Chondrocyte (in vitro differentiated cells): Measurements from ENCODE around the gene NUP210L. TPM values are rescaled to one million over a fixed set of nuclear protein-coding genes. Genes with fewer than 3 reads are reported as not detected.

Experiments
- DNase-seq: peaks from one replicate; pipeline ENCODE4 v3.0.0; 2021; ENCODE audit warnings: mixed read lengths, low spot score
- H3K27ac Mint-ChIP-seq: one replicate; pipeline ENCODE4 v1.8.0; 2021; ENCODE audit warnings: mild to moderate bottlenecking, moderate library complexity, mixed read lengths; ENCODE audit not compliant: unreplicated experiment
- H3K27me3 Mint-ChIP-seq: 2 replicates; pipeline ENCODE4 v1.8.0; 2021; ENCODE audit warnings: low read depth, mixed read lengths
- H3K36me3 Mint-ChIP-seq: 2 replicates; pipeline ENCODE4 v1.8.0; 2021; ENCODE audit warnings: low read depth, mixed read lengths
- H3K4me1 Mint-ChIP-seq: 2 replicates; pipeline ENCODE4 v1.8.0; 2021; ENCODE audit warnings: low read depth, mild to moderate bottlenecking, mixed read lengths
- H3K4me3 Mint-ChIP-seq: one replicate; pipeline ENCODE4 v1.8.0; 2021; ENCODE audit warnings: mild to moderate bottlenecking, moderate library complexity, mixed read lengths; ENCODE audit not compliant: unreplicated experiment
- H3K9me3 Mint-ChIP-seq: 2 replicates; pipeline ENCODE4 v1.8.0; 2021; ENCODE audit warnings: low read depth, mixed read lengths
- CTCF ChIP-seq: fragments of 200-600 bp; sonication (generic); IDR thresholded peaks from 2 replicates; pipeline ENCODE4 v1.5.0; 2021; ENCODE audit warnings: antibody characterized with exemption, mild to moderate bottlenecking, moderate library complexity
- total RNA-seq: library from RNA; stranded (reverse); gene quantifications from 3 replicates; pipeline ENCODE4 v1.2.1, GENCODE V29; 2021

Gene NUP210L
- total RNA-seq, 1 donor from 2014 or later: not detected

GRCh38 chr1:154182344-154183045 lies 27.6 kb upstream of the NUP210L start:
- peak; percentile 10 for TF ChIP-seq CTCF
- Mint-ChIP-seq H3K4me3 (peak overlapping the region; percentile 100), H3K4me1 (peaks cover 51% of the 10 kb centered on the region), H3K36me3 (peaks cover 2% of the 10 kb centered on the region), H3K27me3 (no peaks in the 10 kb centered on the region), H3K27ac (peak overlapping the region; percentile 98), H3K9me3 (no peaks in the 10 kb centered on the region)
- no peak for DNase-seq

GRCh38 chr1:154181944-154182343 lies 27.1 kb upstream of the NUP210L start:
- DNase-seq: no peak
- peaks cover 2% of the 10 kb centered on the region for H3K36me3 Mint-ChIP-seq
- peak overlapping the region; percentile 98 for H3K27ac Mint-ChIP-seq
- H3K9me3 Mint-ChIP-seq: no peaks in the 10 kb centered on the region
- no peaks in the 10 kb centered on the region for H3K27me3 Mint-ChIP-seq
- no peak for TF ChIP-seq CTCF
- peak overlapping the region; percentile 100 for H3K4me3 Mint-ChIP-seq
- peaks cover 57% of the 10 kb centered on the region for H3K4me1 Mint-ChIP-seq

- no peak for TF ChIP-seq CTCF
- H3K9me3 Mint-ChIP-seq: no peaks in the 10 kb centered on the region
- no peak for DNase-seq
- no peaks in the 10 kb centered on the region for H3K27me3 Mint-ChIP-seq
- H3K4me1 Mint-ChIP-seq: peaks cover 73% of the 10 kb centered on the region
- H3K4me3 Mint-ChIP-seq: peak overlapping the region; percentile 45
- H3K36me3 Mint-ChIP-seq: peaks cover 5% of the 10 kb centered on the region
- peak overlapping the region; percentile 98 for H3K27ac Mint-ChIP-seq
Measured at GRCh38 chr1:154179946-154180687, 25.2 kb upstream of the NUP210L start.

GRCh38 chr1:154178911-154179811 lies 24.3 kb upstream of the NUP210L start:
- Mint-ChIP-seq H3K9me3 (no peaks in the 10 kb centered on the region), H3K4me1 (peaks cover 73% of the 10 kb centered on the region), H3K27me3 (no peaks in the 10 kb centered on the region), H3K27ac (peak overlapping the region; percentile 59), H3K36me3 (peaks cover 5% of the 10 kb centered on the region), H3K4me3 (peak overlapping the region; percentile 45)
- no peak for DNase-seq
- TF ChIP-seq CTCF: no peak

GRCh38 chr1:154178013-154178412 lies 23.1 kb upstream of the NUP210L start:
- no peak for DNase-seq
- Mint-ChIP-seq H3K9me3 (no peaks in the 10 kb centered on the region), H3K27ac (peak overlapping the region; percentile 59), H3K4me3 (no peak overlapping the region), H3K27me3 (no peaks in the 10 kb centered on the region), H3K4me1 (peaks cover 68% of the 10 kb centered on the region), H3K36me3 (peaks cover 6% of the 10 kb centered on the region)
- no peak for TF ChIP-seq CTCF
